Large intestine (tissue), 3 donors: Measurements from ENCODE around the gene RET. TPM values are rescaled to one million over a fixed set of nuclear protein-coding genes. Genes with fewer than 3 reads are reported as not detected.

Experiments used
- DNase-seq, 2 donors: peaks; one replicate each; pipeline versions ENCODE4 v3.0.0 to v3.0.0-alpha.2; 2013
- H3K27ac ChIP-seq: one replicate; pipeline ENCODE4 v1.5.1; 2013; ENCODE audit warnings: low read length
- H3K27me3 ChIP-seq: 2 replicates; pipeline ENCODE4 v1.6.1; 2013; ENCODE audit warnings: low read length; ENCODE audit not compliant: control insufficient read depth, insufficient read depth
- H3K36me3 ChIP-seq: 2 replicates; pipeline ENCODE4 v1.6.1; 2013; ENCODE audit warnings: low read length; ENCODE audit not compliant: control insufficient read depth, insufficient read depth
- H3K4me1 ChIP-seq: one replicate; pipeline ENCODE4 v1.6.1; 2013; ENCODE audit warnings: low read length; ENCODE audit not compliant: control insufficient read depth, insufficient read depth
- H3K4me3 ChIP-seq: one replicate; pipeline ENCODE4 v1.5.1; 2013; ENCODE audit warnings: low read length
- H3K9me3 ChIP-seq: one replicate; pipeline ENCODE4 v1.6.1; 2013; ENCODE audit warnings: mild to moderate bottlenecking, low read depth, low read length, moderate library complexity; ENCODE audit not compliant: control insufficient read depth
- WGBS: methylation state at CpG from one replicate; pipeline ENCODE4 v1.1.5; 2013; ENCODE audit warnings: low lambda C conversion rate; ENCODE audit not compliant: insufficient coverage; 5-methylcytosine and 5-hydroxymethylcytosine counted together
- polyA plus RNA-seq: library from polyadenylated mRNA; unstranded; fragments of 120-200 nt; gene quantifications from one replicate; pipeline ENCODE4 v1.2.1, GENCODE V29; 2013

The RET gene
- polyA plus RNA-seq, 1 donor = 20.1 TPM

- no peak for DNase-seq
- Histone ChIP-seq H3K27ac (no peak overlapping the region), H3K36me3 (no peaks in the 10 kb centered on the region), H3K9me3 (no peaks in the 10 kb centered on the region), H3K4me3 (no peak overlapping the region), H3K27me3 (peaks cover 2% of the 10 kb centered on the region), H3K4me1 (peaks cover 21% of the 10 kb centered on the region)
- no CpG with 5 or more reads among the region's 14 CpGs for WGBS
These were observed 31.8 kb upstream of the RET start for GRCh38 chr10:43044961-43045621.

GRCh38 chr10:43045631-43046287, 31.1 kb upstream of the RET start:
- DNase-seq = no peak
- H3K27me3 ChIP-seq = peaks cover 2% of the 10 kb centered on the region
- H3K27ac ChIP-seq = no peak overlapping the region
- H3K4me1 ChIP-seq = peaks cover 21% of the 10 kb centered on the region
- no peak overlapping the region for H3K4me3 ChIP-seq
- WGBS = no CpG with 5 or more reads among the region's 11 CpGs
- H3K36me3 ChIP-seq = no peaks in the 10 kb centered on the region
- no peaks in the 10 kb centered on the region for H3K9me3 ChIP-seq

GRCh38 chr10:43046288-43046991, 30.4 kb upstream of the RET start:
- H3K4me3 ChIP-seq = no peak overlapping the region
- no peaks in the 10 kb centered on the region for H3K9me3 ChIP-seq
- no peak overlapping the region for H3K27ac ChIP-seq
- H3K36me3 ChIP-seq = no peaks in the 10 kb centered on the region
- peaks cover 21% of the 10 kb centered on the region for H3K4me1 ChIP-seq
- WGBS = no CpG with 5 or more reads among the region's 14 CpGs
- no peak for DNase-seq
- peaks cover 2% of the 10 kb centered on the region for H3K27me3 ChIP-seq

GRCh38 chr10:43047288-43047970, 29.4 kb upstream of the RET start:
- WGBS = 86% methylated on average over 1 of the region's 8 CpGs
- Histone ChIP-seq H3K4me1 (peaks cover 21% of the 10 kb centered on the region), H3K27me3 (peaks cover 2% of the 10 kb centered on the region), H3K4me3 (no peak overlapping the region), H3K36me3 (no peaks in the 10 kb centered on the region), H3K9me3 (no peaks in the 10 kb centered on the region), H3K27ac (no peak overlapping the region)
- no peak for DNase-seq

- no CpG with 5 or more reads among the region's 5 CpGs for WGBS
- Histone ChIP-seq H3K27me3 (peaks cover 2% of the 10 kb centered on the region), H3K27ac (no peak overlapping the region), H3K36me3 (no peaks in the 10 kb centered on the region), H3K9me3 (no peaks in the 10 kb centered on the region), H3K4me3 (no peak overlapping the region), H3K4me1 (peaks cover 18% of the 10 kb centered on the region)
- DNase-seq = no peak
These were observed 28.4 kb upstream of the RET start for GRCh38 chr10:43048301-43049051.

- peaks cover 12% of the 10 kb centered on the region for H3K4me1 ChIP-seq
- no peaks in the 10 kb centered on the region for H3K9me3 ChIP-seq
- no peak overlapping the region for H3K4me3 ChIP-seq
- H3K27me3 ChIP-seq = peaks cover 2% of the 10 kb centered on the region
- H3K27ac ChIP-seq = no peak overlapping the region
- no peaks in the 10 kb centered on the region for H3K36me3 ChIP-seq
- no CpG with 5 or more reads among the region's 10 CpGs for WGBS
- no peak for DNase-seq
These were observed 27.8 kb upstream of the RET start for GRCh38 chr10:43049081-43049551.

- H3K9me3 ChIP-seq = no peaks in the 10 kb centered on the region
- H3K4me3 ChIP-seq = no peak overlapping the region
- peaks cover 3% of the 10 kb centered on the region for H3K4me1 ChIP-seq
- peaks cover 2% of the 10 kb centered on the region for H3K27me3 ChIP-seq
- DNase-seq = no peak
- H3K36me3 ChIP-seq = no peaks in the 10 kb centered on the region
- no peak overlapping the region for H3K27ac ChIP-seq
These were observed 26.9 kb upstream of the RET start for GRCh38 chr10:43050011-43050410.

- peaks cover 2% of the 10 kb centered on the region for H3K27me3 ChIP-seq
- no peaks in the 10 kb centered on the region for H3K36me3 ChIP-seq
- H3K4me1 ChIP-seq = no peaks in the 10 kb centered on the region
- no peak overlapping the region for H3K27ac ChIP-seq
- H3K4me3 ChIP-seq = no peak overlapping the region
- no peaks in the 10 kb centered on the region for H3K9me3 ChIP-seq
- no peak for DNase-seq
- WGBS = 93% methylated on average over 3 of the region's 8 CpGs
These were observed 23.0 kb upstream of the RET start for GRCh38 chr10:43053825-43054224.

- H3K4me1 ChIP-seq = no peaks in the 10 kb centered on the region
- no peaks in the 10 kb centered on the region for H3K36me3 ChIP-seq
- H3K27me3 ChIP-seq = peaks cover under 1% of the 10 kb centered on the region
- H3K4me3 ChIP-seq = no peak overlapping the region
- DNase-seq = no peak
- no peak overlapping the region for H3K27ac ChIP-seq
- WGBS = 43% methylated on average over 1 of the region's 3 CpGs
- no peaks in the 10 kb centered on the region for H3K9me3 ChIP-seq
These were observed 22.3 kb upstream of the RET start for GRCh38 chr10:43054593-43054992.

- no peaks in the 10 kb centered on the region for H3K4me1 ChIP-seq
- DNase-seq = no peak
- H3K36me3 ChIP-seq = no peaks in the 10 kb centered on the region
- no peaks in the 10 kb centered on the region for H3K27me3 ChIP-seq
- H3K4me3 ChIP-seq = no peak overlapping the region
- no CpG with 5 or more reads among the region's 3 CpGs for WGBS
- no peaks in the 10 kb centered on the region for H3K9me3 ChIP-seq
- H3K27ac ChIP-seq = no peak overlapping the region
These were observed 21.7 kb upstream of the RET start for GRCh38 chr10:43055217-43055616.
